ENCODE data around the gene SNX14. TPM values are rescaled to one million over a fixed set of nuclear protein-coding genes. Genes with fewer than 3 reads are reported as not detected.

The SNX14 gene
- total RNA-seq, 1 experiment from 2014 or later: 84.8 TPM

DNA sequence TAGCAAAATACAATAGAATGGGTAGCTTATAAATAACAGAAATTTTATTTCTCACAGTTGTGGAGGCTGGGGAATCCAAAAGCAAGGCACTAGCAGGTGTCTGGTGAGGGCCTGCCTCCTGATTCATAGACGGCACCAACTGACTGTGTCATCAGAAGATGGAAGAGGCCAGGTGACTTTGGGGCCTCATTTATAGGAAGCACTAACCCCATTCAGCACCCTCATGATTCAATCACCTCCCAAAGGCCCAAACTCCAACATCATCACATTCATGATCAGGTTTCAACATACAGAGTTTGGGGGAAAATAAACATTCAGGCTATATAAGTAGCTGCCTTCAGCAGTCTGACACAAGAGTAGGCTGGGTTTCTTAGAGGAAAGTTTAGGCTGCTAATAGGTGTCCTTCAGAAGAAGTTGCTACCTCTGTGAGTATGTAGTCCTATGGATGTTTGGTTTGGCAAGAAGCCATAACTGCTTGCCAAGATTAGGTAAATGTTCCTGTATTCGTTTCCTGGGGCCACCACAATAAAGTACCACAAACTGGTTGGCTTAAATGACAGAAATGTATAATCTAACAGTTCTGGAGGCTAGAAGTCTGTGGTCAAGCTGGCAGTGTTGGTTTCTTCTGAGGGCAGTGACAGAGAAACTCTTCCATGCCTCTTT, 94.9 kb downstream of the SNX14 start (continued):
- TF ChIP-seq, protein P1, sequence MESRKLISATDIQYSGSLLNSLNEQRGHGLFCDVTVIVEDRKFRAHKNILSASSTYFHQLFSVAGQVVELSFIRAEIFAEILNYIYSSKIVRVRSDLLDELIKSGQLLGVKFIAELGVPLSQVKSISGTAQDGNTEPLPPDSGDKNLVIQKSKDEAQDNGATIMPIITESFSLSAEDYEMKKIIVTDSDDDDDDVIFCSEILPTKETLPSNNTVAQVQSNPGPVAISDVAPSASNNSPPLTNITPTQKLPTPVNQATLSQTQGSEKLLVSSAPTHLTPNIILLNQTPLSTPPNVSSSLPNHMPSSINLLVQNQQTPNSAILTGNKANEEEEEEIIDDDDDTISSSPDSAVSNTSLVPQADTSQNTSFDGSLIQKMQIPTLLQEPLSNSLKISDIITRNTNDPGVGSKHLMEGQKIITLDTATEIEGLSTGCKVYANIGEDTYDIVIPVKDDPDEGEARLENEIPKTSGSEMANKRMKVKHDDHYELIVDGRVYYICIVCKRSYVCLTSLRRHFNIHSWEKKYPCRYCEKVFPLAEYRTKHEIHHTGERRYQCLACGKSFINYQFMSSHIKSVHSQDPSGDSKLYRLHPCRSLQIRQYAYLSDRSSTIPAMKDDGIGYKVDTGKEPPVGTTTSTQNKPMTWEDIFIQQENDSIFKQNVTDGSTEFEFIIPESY (IDR thresholded peaks at IDR 0.05; ENCODE audit: extremely low read depth, insufficient replicate concordance, low read length): no peak
- TF ChIP-seq RAD21 (IDR thresholded peaks at IDR 0.05; ENCODE audit: low read depth): no peak
- TF ChIP-seq TCF7L2 (IDR thresholded peaks at IDR 0.05; ENCODE audit: borderline replicate concordance, extremely low read depth, insufficient read depth, insufficient read length): no peak

- H4K20me1 ChIP-seq (ENCODE audit: insufficient read depth): no peaks in the 10 kb centered on the region
- ChIA-PET RAD21 (ENCODE audit: low non-redundant PET in 1 of 2, low total read pairs in 2 of 2, uncharacterized antibody in 2 of 2, unreplicated experiment in 2 of 2) (no interaction called here), POLR2A (no interaction called here), CTCF (interaction anchor here (1.0 kb wide), 1 partner anchor 14 kb away, joined by 4 read pairs; no protein-coding TSS in a partner anchor)
- no peaks in the 10 kb centered on the region for H3K9me3 ChIP-seq (ENCODE audit: control insufficient read depth in 1 of 2, insufficient read depth in 1 of 2, low read depth in 1 of 2, low read length in 2 of 2)
- no peaks in the 10 kb centered on the region for H3K9me2 ChIP-seq (ENCODE audit: insufficient read depth)
- H3K36me3 ChIP-seq (ENCODE audit: control insufficient read depth in 1 of 2, insufficient read depth in 2 of 2, low read length in 2 of 2): peaks cover 0 to 11% of the 10 kb centered on the region in 2 experiments; a peak in 1 of 4 replicates
- H2AFZ ChIP-seq (ENCODE audit: low read depth, low read length, poor library complexity, severe bottlenecking): no peak overlapping the region
- no peak overlapping the region for H3K4me3 ChIP-seq (replicated peaks in 1 of 2; ENCODE audit: low read depth in 1 of 2, low read length in 2 of 2)
- H3K79me2 ChIP-seq (ENCODE audit: insufficient read depth, low read length): no peaks in the 10 kb centered on the region
- no peak overlapping the region for H3K9ac ChIP-seq (ENCODE audit: low read length)
- H3K4me2 ChIP-seq (ENCODE audit: low read length): no peak overlapping the region
- no TSS peak for BruUV-seq (replicated peaks)
- no peaks in the 10 kb centered on the region for H3K27me3 ChIP-seq (ENCODE audit: insufficient read depth, low read length)
- H3K4me1 ChIP-seq (ENCODE audit: control insufficient read depth in 1 of 2, insufficient read depth in 2 of 2, low read length in 2 of 2): peaks cover 24 to 26% of the 10 kb centered on the region in 2 experiments
- no peak overlapping the region for H3K27ac ChIP-seq (ENCODE audit: low read depth, low read length)
- no peak for DNase-seq (ENCODE audit: low read depth, low spot score)
- ATAC-seq: no peak
- intact Hi-C loops (cut with micrococcal nuclease): no loop called here
- no peak for TF ChIP-seq EZH2 (IDR thresholded peaks at IDR 0.05)
- no peak for TF ChIP-seq TCF7L2 (IDR thresholded peaks at IDR 0.05; ENCODE audit: borderline replicate concordance, extremely low read depth, insufficient read depth, insufficient read length)
- TF ChIP-seq, protein P2, sequence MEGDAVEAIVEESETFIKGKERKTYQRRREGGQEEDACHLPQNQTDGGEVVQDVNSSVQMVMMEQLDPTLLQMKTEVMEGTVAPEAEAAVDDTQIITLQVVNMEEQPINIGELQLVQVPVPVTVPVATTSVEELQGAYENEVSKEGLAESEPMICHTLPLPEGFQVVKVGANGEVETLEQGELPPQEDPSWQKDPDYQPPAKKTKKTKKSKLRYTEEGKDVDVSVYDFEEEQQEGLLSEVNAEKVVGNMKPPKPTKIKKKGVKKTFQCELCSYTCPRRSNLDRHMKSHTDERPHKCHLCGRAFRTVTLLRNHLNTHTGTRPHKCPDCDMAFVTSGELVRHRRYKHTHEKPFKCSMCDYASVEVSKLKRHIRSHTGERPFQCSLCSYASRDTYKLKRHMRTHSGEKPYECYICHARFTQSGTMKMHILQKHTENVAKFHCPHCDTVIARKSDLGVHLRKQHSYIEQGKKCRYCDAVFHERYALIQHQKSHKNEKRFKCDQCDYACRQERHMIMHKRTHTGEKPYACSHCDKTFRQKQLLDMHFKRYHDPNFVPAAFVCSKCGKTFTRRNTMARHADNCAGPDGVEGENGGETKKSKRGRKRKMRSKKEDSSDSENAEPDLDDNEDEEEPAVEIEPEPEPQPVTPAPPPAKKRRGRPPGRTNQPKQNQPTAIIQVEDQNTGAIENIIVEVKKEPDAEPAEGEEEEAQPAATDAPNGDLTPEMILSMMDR (IDR thresholded peaks at IDR 0.05 in 2 of 3, conservative IDR thresholded peaks at IDR 0.05 in 1 of 3; ENCODE audit: borderline replicate concordance in 1 of 3, insufficient read depth in 1 of 3, low read depth in 2 of 3, low read length in 2 of 3): no peak
- no peak for TF ChIP-seq ZNF274 (IDR thresholded peaks at IDR 0.05; ENCODE audit: low read depth, low read length)
- TF ChIP-seq SP1 (IDR thresholded peaks at IDR 0.05; ENCODE audit: low read depth): no peak
- TF ChIP-seq, protein P1 (IDR thresholded peaks at IDR 0.05; ENCODE audit: extremely low read depth, insufficient replicate concordance, low read length): no peak
- TF ChIP-seq FOSL1 (IDR thresholded peaks at IDR 0.05; ENCODE audit: low read depth): no peak
- no peak for TF ChIP-seq EGR1 (IDR thresholded peaks at IDR 0.05; ENCODE audit: low read depth)
- TF ChIP-seq CBX3 (IDR thresholded peaks at IDR 0.05; ENCODE audit: low read depth): no peak
- TF ChIP-seq ELF1 (IDR thresholded peaks at IDR 0.05; ENCODE audit: borderline replicate concordance, low read depth): no peak
- TF ChIP-seq POLR2AphosphoS5 (IDR thresholded peaks at IDR 0.05; ENCODE audit: low read depth, low read length): no peak
- no peak for TF ChIP-seq MAX (IDR thresholded peaks at IDR 0.05)
- TF ChIP-seq SIN3A (IDR thresholded peaks at IDR 0.05; ENCODE audit: low read depth): no peak
Observed at GRCh38 chr6:85496856-85497255, 96.8 kb downstream of the SNX14 start.
